Measurements from ENCODE around the gene PROM1.

DNA sequence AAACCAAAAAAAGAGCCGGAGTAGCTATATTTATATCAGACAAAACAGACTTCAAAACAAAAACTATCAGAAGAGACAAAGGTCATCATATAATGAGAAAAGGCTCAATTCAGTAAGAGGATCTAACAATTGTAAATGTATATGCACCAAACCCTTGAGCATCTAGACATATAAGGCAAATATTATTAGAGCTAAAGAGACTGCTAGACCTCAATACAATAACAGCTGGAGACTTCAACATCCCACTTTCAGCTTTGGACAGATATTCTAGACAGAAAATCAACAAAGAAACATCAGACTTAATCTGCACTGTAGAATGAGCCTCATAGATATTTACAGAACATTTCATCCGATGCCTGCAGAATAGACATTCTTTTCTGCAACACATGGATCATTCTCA lies 4.8 kb upstream of the PROM1 start:
- TF ChIP-seq, protein P1, sequence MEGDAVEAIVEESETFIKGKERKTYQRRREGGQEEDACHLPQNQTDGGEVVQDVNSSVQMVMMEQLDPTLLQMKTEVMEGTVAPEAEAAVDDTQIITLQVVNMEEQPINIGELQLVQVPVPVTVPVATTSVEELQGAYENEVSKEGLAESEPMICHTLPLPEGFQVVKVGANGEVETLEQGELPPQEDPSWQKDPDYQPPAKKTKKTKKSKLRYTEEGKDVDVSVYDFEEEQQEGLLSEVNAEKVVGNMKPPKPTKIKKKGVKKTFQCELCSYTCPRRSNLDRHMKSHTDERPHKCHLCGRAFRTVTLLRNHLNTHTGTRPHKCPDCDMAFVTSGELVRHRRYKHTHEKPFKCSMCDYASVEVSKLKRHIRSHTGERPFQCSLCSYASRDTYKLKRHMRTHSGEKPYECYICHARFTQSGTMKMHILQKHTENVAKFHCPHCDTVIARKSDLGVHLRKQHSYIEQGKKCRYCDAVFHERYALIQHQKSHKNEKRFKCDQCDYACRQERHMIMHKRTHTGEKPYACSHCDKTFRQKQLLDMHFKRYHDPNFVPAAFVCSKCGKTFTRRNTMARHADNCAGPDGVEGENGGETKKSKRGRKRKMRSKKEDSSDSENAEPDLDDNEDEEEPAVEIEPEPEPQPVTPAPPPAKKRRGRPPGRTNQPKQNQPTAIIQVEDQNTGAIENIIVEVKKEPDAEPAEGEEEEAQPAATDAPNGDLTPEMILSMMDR (IDR thresholded peaks at IDR 0.05), result no peak
- TF ChIP-seq POLR2A (IDR thresholded peaks at IDR 0.05) (no peak), POLR2AphosphoS5 (IDR thresholded peaks at IDR 0.05; ENCODE audit: insufficient read depth in 1 of 2, low read depth in 1 of 2) (no peak)
